ENCODE measurements around the gene HLA-DOA.

HLA-DOA gene

GRCh38 chr6:32977953-32978324 lies 31.5 kb downstream of the HLA-DOA start:
- no peak for DNase-seq (ENCODE audit: low spot score)

- no peak for DNase-seq (ENCODE audit: low spot score)
Observed at GRCh38 chr6:32977272-32977952, 32.0 kb downstream of the HLA-DOA start.

- no peak for DNase-seq (ENCODE audit: low spot score)
Observed at GRCh38 chr6:32976334-32977069, 32.9 kb downstream of the HLA-DOA start.

- no peak for DNase-seq (ENCODE audit: low spot score)
Observed at GRCh38 chr6:32975886-32976285, 33.5 kb downstream of the HLA-DOA start.

GRCh38 chr6:32974541-32975308 lies 34.7 kb downstream of the HLA-DOA start:
- no peak for DNase-seq (ENCODE audit: low spot score)

- peak; percentile 48 for DNase-seq (ENCODE audit: low spot score)
Observed at GRCh38 chr6:32974016-32974333, 35.4 kb downstream of the HLA-DOA start.

GRCh38 chr6:32973144-32974015 lies 36.0 kb downstream of the HLA-DOA start:
- DNase-seq (ENCODE audit: low spot score), result peak; percentile 39

- peak; percentile 49 for DNase-seq (ENCODE audit: low spot score)
Observed at GRCh38 chr6:32972353-32973143, 36.8 kb downstream of the HLA-DOA start.

- peak; percentile 99 for DNase-seq (ENCODE audit: low spot score)
Observed at GRCh38 chr6:32971581-32972352, 37.6 kb downstream of the HLA-DOA start.

- no peak for DNase-seq (ENCODE audit: low spot score)
Observed at GRCh38 chr6:32971242-32971580, 38.2 kb downstream of the HLA-DOA start.

- DNase-seq (ENCODE audit: low spot score), result peak; percentile 77
Observed at GRCh38 chr6:32970413-32971241, 38.8 kb downstream of the HLA-DOA start.

- DNase-seq (ENCODE audit: low spot score), result peak; percentile 63
Observed at GRCh38 chr6:32969685-32970412, 39.5 kb downstream of the HLA-DOA start.

- peak; percentile 49 for DNase-seq (ENCODE audit: low spot score)
Observed at GRCh38 chr6:32968867-32969684, 40.3 kb downstream of the HLA-DOA start.

- peak; percentile 97 for DNase-seq (ENCODE audit: low spot score)
Observed at GRCh38 chr6:32968093-32968866, 41.1 kb downstream of the HLA-DOA start, which contains the start of gene BRD2. Gene BRD2 (plus strand): TSS chr6:32968594. CDS start chr6:32972899, 4,305 bp downstream.

GRCh38 chr6:32967151-32968091 lies 42.0 kb downstream of the HLA-DOA start:
- DNase-seq (ENCODE audit: low spot score), result peak; percentile 38

GRCh38 chr6:32964776-32965175 lies 44.6 kb downstream of the HLA-DOA start:
- DNase-seq (ENCODE audit: low spot score), result no peak
